ENCODE results near the gene PHACTR1. TPM values are rescaled to one million over a fixed set of nuclear protein-coding genes. Genes with fewer than 3 reads are reported as not detected.

Gene PHACTR1
- polyA plus RNA-seq, 1 of the 3 experiments (the other 2 are of a cell fraction), result 0.12 TPM

DNA sequence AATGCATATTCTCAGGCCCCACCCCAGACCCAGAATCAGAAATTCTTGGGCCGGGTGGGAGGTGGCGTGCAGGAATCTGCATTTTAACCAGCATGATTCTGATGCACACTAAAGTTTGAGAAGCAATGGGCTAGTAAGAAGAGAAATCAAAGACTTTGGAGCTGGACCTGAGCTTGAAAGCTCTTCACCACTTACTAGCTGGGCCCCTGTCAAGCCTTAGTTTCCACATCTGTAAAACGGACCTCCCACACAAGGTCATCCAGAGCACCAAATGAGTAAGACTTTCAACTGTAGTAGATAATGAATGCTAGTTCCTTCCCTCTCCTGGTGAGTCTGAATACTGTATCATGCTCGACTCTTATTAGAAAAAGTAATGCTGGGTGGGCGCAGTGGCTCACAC, 524.8 kb downstream of the PHACTR1 start:
- Histone ChIP-seq H3F3A (replicated peaks; ENCODE audit: insufficient read depth) (no peaks in the 10 kb centered on the region), H3K9me2 (no peaks in the 10 kb centered on the region), H3K79me2 (ENCODE audit: insufficient read depth) (no peaks in the 10 kb centered on the region), H3K4me1 (ENCODE audit: control insufficient read depth in 1 of 2, insufficient read depth in 2 of 2, low read depth in 1 of 2, low read length in 1 of 2) (no peaks in the 10 kb centered on the region), H3K27me3 (ENCODE audit: insufficient read depth) (no peaks in the 10 kb centered on the region), H3K9ac (no peak overlapping the region), H3K36me3 (replicated peaks in 1 of 2; ENCODE audit: control insufficient read depth in 1 of 2, insufficient read depth in 2 of 2, low read length in 1 of 2) (no peaks in the 10 kb centered on the region), H3K4me3 (ENCODE audit: low read depth in 2 of 2, low read length in 1 of 2) (no peak overlapping the region), H3K4me2 (no peak overlapping the region), H2AFZ (ENCODE audit: low read depth) (no peak overlapping the region), H3K9me3 (no peaks in the 10 kb centered on the region), H3K27ac (ENCODE audit: low read depth in 2 of 2, low read length in 1 of 2) (no peak overlapping the region), H4K20me1 (ENCODE audit: insufficient read depth) (no peaks in the 10 kb centered on the region)
- WGBS (ENCODE audit: low lambda C conversion rate), result 57% methylated on average over 5 of the region's 5 CpGs
- ChIA-PET CTCF (no interaction called here), POLR2A (no interaction called here)
- no peak for DNase-seq
- TF ChIP-seq EP300 (IDR thresholded peaks at IDR 0.05; ENCODE audit: borderline replicate concordance in 1 of 2, low read depth in 1 of 2, low read length in 1 of 2) (no peak), TCF12 (IDR thresholded peaks at IDR 0.05) (no peak), FOSL2 (IDR thresholded peaks at IDR 0.05; ENCODE audit: borderline replicate concordance, low read depth) (no peak), SIN3A (IDR thresholded peaks at IDR 0.05; ENCODE audit: borderline replicate concordance, low read depth, low read length) (no peak), CHD2 (IDR thresholded peaks at IDR 0.05; ENCODE audit: low read length, partially characterized antibody) (no peak), JUND (IDR thresholded peaks at IDR 0.05) (no peak), RXRA (IDR thresholded peaks at IDR 0.05; ENCODE audit: borderline replicate concordance, low read depth) (no peak), RCOR1 (IDR thresholded peaks at IDR 0.05; ENCODE audit: low read length) (no peak), POLR2AphosphoS5 (IDR thresholded peaks at IDR 0.05; ENCODE audit: low read depth, low read length) (no peak), TAF1 (IDR thresholded peaks at IDR 0.05; ENCODE audit: borderline replicate concordance, low read depth, low read length) (no peak), TEAD4 (IDR thresholded peaks at IDR 0.05; ENCODE audit: borderline replicate concordance, insufficient read depth) (no peak)
- TF ChIP-seq, protein P1, sequence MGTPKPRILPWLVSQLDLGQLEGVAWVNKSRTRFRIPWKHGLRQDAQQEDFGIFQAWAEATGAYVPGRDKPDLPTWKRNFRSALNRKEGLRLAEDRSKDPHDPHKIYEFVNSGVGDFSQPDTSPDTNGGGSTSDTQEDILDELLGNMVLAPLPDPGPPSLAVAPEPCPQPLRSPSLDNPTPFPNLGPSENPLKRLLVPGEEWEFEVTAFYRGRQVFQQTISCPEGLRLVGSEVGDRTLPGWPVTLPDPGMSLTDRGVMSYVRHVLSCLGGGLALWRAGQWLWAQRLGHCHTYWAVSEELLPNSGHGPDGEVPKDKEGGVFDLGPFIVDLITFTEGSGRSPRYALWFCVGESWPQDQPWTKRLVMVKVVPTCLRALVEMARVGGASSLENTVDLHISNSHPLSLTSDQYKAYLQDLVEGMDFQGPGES (IDR thresholded peaks at IDR 0.05; ENCODE audit: low read depth, low read length), result no peak
- TF ChIP-seq, protein P2, sequence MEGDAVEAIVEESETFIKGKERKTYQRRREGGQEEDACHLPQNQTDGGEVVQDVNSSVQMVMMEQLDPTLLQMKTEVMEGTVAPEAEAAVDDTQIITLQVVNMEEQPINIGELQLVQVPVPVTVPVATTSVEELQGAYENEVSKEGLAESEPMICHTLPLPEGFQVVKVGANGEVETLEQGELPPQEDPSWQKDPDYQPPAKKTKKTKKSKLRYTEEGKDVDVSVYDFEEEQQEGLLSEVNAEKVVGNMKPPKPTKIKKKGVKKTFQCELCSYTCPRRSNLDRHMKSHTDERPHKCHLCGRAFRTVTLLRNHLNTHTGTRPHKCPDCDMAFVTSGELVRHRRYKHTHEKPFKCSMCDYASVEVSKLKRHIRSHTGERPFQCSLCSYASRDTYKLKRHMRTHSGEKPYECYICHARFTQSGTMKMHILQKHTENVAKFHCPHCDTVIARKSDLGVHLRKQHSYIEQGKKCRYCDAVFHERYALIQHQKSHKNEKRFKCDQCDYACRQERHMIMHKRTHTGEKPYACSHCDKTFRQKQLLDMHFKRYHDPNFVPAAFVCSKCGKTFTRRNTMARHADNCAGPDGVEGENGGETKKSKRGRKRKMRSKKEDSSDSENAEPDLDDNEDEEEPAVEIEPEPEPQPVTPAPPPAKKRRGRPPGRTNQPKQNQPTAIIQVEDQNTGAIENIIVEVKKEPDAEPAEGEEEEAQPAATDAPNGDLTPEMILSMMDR (IDR thresholded peaks at IDR 0.05), result no peak
- TF ChIP-seq, protein P3, sequence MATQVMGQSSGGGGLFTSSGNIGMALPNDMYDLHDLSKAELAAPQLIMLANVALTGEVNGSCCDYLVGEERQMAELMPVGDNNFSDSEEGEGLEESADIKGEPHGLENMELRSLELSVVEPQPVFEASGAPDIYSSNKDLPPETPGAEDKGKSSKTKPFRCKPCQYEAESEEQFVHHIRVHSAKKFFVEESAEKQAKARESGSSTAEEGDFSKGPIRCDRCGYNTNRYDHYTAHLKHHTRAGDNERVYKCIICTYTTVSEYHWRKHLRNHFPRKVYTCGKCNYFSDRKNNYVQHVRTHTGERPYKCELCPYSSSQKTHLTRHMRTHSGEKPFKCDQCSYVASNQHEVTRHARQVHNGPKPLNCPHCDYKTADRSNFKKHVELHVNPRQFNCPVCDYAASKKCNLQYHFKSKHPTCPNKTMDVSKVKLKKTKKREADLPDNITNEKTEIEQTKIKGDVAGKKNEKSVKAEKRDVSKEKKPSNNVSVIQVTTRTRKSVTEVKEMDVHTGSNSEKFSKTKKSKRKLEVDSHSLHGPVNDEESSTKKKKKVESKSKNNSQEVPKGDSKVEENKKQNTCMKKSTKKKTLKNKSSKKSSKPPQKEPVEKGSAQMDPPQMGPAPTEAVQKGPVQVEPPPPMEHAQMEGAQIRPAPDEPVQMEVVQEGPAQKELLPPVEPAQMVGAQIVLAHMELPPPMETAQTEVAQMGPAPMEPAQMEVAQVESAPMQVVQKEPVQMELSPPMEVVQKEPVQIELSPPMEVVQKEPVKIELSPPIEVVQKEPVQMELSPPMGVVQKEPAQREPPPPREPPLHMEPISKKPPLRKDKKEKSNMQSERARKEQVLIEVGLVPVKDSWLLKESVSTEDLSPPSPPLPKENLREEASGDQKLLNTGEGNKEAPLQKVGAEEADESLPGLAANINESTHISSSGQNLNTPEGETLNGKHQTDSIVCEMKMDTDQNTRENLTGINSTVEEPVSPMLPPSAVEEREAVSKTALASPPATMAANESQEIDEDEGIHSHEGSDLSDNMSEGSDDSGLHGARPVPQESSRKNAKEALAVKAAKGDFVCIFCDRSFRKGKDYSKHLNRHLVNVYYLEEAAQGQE (IDR thresholded peaks at IDR 0.05; ENCODE audit: low read depth, low read length), result no peak
- TF ChIP-seq, protein P4, sequence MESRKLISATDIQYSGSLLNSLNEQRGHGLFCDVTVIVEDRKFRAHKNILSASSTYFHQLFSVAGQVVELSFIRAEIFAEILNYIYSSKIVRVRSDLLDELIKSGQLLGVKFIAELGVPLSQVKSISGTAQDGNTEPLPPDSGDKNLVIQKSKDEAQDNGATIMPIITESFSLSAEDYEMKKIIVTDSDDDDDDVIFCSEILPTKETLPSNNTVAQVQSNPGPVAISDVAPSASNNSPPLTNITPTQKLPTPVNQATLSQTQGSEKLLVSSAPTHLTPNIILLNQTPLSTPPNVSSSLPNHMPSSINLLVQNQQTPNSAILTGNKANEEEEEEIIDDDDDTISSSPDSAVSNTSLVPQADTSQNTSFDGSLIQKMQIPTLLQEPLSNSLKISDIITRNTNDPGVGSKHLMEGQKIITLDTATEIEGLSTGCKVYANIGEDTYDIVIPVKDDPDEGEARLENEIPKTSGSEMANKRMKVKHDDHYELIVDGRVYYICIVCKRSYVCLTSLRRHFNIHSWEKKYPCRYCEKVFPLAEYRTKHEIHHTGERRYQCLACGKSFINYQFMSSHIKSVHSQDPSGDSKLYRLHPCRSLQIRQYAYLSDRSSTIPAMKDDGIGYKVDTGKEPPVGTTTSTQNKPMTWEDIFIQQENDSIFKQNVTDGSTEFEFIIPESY (IDR thresholded peaks at IDR 0.05; ENCODE audit: borderline replicate concordance, low read depth), result no peak

All from SK-N-SH (cell line).